Activated CD4-positive, alpha-beta T cell treated with anti-CD3 and anti-CD28 coated beads for 48 hours (primary cell): ENCODE measurements around the gene R3HDML.
"Not testable (repeated sequence)": the region's sequence is repeated elsewhere in the genome, so short reads cannot be mapped to it uniquely, and the experiment has no call there.

Source experiments
- DNase-seq: peaks from one replicate; pipeline ENCODE4 v3.0.0-alpha.2; 2020

The R3HDML gene

GRCh38 chr20:44331201-44331600, 5.6 kb upstream of the R3HDML start:
- DNase-seq: no peak

DNA sequence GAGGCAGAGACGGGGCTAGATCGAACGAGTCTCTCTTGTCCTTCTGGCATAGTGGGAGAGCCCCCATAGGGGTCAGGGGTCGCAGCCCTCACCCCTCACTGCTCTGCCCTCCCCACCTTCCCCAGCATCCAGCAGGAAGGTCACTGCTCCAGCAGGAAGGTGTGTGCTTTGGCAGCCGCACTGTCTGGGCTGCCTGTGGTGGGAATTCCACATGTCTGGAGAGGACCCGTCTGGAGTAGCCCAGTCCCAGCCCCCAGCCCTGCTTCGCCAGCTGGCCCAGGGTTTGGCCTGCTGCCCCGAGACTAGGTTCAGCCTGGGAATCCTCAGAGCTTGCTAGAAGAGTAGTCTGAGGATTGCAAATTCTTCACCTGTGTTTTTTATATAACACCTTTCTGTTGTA, 2.5 kb upstream of the R3HDML start:
- no peak for DNase-seq

DNA sequence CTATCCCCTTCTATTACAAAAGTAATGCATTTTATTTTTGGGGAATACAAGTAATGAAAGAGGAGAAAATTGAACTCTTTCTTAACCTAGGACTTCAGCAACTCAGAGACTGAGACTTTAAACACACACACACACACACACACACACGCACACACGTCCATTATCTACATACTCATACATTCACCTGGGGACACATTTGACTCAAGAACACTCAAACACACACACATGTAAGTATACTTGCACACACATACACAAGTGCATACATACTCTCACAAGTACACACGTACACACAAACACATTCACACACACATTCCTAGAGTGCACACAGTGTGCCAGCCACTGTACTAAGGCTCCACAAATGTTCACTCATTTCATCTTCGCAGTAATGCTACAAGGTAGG, 2.1 kb upstream of the R3HDML start:
- no peak for DNase-seq

GRCh38 chr20:44335675-44336074, 1.2 kb upstream of the R3HDML start:
- DNase-seq: no peak

- DNase-seq: no peak
Observed at GRCh38 chr20:44336086-44336485, 757 bp upstream of the R3HDML start.

- DNase-seq: no peak
Observed at GRCh38 chr20:44342248-44342647, 5.4 kb downstream of the R3HDML start.

GRCh38 chr20:44343162-44343675, 6.4 kb downstream of the R3HDML start:
- DNase-seq: no peak

GRCh38 chr20:44344723-44345122, 7.9 kb downstream of the R3HDML start:
- no peak for DNase-seq

DNA sequence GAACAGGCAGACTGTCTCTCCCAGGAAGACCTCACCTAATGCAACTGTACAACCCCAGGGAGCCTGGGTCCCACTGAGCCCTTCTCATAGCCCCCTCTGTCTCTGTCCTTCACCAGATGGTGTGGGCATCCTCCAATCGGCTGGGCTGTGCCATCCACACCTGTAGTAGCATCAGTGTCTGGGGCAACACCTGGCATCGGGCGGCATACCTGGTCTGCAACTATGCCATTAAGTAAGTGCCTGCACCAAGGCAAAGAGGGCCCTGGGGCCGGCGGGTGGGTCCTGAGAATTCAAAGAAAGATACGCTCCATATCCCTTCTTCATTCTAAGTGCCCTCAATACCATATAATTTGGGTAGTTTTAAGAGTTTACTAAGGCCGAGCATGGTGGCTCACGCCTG, 8.3 kb downstream of the R3HDML start:
- DNase-seq: no peak

GRCh38 chr20:44345941-44346340, 9.1 kb downstream of the R3HDML start:
- DNase-seq: not testable (repeated sequence)

GRCh38 chr20:44348168-44348659, 11.4 kb downstream of the R3HDML start:
- DNase-seq: no peak

- no peak for DNase-seq
Observed at GRCh38 chr20:44349349-44349748, 12.5 kb downstream of the R3HDML start.

GRCh38 chr20:44350567-44350966, 13.7 kb downstream of the R3HDML start:
- no peak for DNase-seq

- no peak for DNase-seq
Observed at GRCh38 chr20:44354979-44355497, 18.2 kb downstream of the R3HDML start.

DNA sequence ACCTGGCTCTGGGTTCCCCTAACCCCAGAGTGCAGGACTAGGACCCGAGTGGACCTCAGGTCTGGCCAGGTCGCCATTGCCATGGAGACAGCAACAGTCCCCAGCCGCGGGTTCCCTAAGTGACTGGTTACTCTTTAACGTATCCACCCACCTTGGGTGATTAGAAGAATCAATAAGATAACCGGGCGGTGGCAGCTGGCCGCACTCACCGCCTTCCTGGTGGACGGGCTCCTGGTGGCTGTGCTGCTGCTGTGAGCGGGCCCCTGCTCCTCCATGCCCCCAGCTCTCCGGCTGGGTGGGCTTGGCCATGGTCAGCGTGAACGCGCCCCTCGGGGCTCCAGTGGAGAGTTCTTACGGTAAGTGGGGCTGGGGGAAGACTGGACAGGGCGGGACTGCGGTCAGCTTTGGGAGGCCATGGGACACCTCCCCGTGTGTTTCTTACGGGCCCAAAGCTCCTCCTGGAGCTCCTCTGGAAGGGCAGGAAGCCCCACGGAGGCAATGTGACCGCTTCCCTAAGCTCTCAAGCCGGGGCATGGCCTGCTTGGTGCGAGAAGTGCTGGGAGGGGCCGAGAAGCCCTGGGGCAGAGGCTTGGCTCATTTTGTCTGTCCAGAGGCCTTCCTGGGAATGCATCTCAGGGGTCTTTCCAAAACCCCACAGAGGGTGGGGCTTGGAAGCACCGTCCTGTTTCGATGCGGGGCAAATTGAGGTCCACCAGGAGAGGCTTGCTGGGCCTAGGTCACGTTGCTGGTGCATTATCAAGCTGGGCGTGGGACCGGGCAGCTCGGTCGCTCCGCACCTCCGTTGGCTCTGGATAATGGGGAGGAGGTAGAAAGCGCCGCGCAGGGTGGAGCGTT, 18.9 kb downstream of the R3HDML start, which contains the start of gene HNF4A:
TSS of gene HNF4A (plus strand) at position 202 of the 855 bp plus-strand sequence. CDS start at position 308, 106 bp downstream.
- DNase-seq: no peak

DNA sequence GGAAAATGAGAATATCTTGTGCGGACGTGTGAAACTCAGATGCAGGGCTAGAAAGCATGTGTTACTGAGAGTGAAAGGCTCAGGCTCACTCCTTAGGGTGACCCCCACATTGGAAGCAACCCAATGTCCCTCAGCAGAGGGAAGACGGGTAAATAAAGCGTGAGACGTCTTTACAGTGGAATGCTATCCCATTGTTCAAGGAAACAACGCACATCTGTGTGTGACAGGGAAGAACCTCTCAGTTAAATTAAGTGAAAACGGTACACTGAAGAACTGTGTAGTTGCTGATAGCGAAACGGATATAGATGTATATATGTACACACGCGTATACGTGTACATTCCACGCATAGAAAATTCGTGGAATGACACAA, 19.5 kb downstream of the R3HDML start:
- no peak for DNase-seq

DNA sequence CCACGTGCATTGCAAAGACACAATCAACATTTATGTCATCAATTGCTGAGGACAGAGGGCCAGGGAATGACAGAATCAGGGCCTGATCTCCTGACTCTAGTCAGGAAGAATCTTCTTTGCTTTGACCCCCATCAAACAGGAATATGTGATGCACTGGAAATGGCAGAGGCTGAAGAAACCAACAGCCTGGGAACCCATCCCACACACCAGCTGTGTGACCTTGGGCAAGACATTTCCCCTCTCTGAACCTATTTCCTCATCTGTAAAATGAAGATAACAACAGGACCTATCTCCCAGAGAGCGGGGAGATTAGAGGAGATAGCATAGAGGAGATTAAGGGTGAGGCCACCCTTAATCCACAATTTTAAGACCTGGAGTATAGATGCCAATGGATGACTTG, 20.2 kb downstream of the R3HDML start:
- DNase-seq: no peak

DNA sequence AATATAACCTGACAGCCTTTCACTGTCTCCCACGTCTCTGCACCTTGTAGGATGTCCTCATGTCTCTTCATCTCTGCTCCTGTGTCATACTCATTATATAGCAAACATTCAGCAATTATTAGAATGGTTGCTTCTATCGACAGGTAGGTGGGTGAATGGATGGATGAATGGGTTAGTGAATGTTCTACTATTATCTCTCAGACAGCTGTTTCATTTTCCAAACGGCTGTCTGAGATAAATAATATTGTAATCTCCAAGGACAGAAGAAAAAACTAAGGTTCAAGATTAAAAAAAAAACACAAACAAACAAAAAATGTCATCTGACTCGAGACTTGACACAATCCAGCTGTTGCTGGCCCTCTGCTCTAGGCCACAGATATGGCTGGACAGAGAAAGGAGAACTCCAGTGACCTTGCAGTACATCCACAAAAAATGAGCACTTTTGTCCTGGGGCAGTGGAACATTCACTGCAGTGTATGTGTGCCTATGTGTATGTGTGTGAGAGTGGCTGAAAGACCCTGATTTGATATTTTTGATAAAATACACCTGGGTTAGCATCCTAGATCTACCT, 20.8 kb downstream of the R3HDML start:
- DNase-seq: no peak

DNA sequence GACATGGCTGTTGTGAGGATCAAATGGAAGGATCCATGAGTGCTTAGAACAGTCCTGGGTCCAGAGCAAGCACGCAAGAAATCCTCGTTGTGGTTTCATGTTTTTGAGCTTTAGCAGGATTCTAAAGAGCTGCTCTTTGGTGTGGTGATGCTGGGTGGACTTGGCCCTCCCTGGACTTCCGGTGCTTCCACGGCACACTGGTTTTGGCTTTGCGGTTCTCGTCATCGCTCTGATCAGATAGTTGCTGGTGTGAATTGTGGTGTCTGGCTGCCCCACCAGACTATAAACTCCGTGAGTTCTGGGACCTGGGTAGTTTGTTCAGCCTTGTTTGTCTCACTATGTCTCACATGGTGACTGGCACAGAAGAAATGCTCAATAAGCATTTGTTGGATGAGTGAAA, 21.9 kb downstream of the R3HDML start:
- no peak for DNase-seq

- no peak for DNase-seq
Observed at GRCh38 chr20:44360221-44360620, 23.4 kb downstream of the R3HDML start.

- DNase-seq: no peak
Observed at GRCh38 chr20:44361021-44361420, 24.2 kb downstream of the R3HDML start.

DNA sequence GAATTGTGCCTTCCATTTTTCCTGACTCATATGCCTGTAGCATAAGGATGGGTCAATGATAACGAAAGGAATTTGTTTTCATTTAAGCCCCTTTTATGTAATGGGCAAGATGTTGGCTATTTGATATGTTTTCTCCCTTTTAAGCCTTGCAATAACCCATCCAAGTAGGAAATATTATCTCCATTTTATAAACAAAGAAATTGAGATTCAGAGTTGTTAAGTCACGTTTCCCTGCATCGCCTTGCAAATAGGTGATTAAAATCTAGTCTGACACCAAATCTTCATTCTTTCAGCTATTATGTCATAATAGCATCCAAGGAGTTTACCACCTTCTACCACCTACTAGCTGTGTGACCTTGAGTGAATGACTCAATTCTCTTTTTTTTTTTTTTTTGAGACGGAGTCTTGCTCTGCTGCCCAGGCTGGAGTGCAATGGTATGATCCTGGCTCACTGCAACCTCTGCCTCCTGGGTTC, 25.7 kb downstream of the R3HDML start:
- DNase-seq: no peak

- DNase-seq: no peak
Observed at GRCh38 chr20:44364068-44364467, 27.2 kb downstream of the R3HDML start.

- DNase-seq: no peak
Observed at GRCh38 chr20:44364780-44365179, 27.9 kb downstream of the R3HDML start.
